Kidney (tissue), 14 donors: ENCODE data around the gene ATP5F1A. TPM values are rescaled to one million over a fixed set of nuclear protein-coding genes. Genes with fewer than 3 reads are reported as not detected.

Source experiments
- DNase-seq, 5 donors: peaks; one replicate each; pipeline ENCODE4 v3.0.0-alpha.2; 2013 to 2020
- FAIRE-seq: peaks from 2 replicates; lab custom pipeline; 2012; peaks lifted over from hg19 to GRCh38; lab: Jason Lieb, UNC
- H3K27ac ChIP-seq, 2 donors: one replicate each; pipeline ENCODE4 v1.7.0; 2013; ENCODE audit warnings: low read depth in 2 of 2, low read length in 2 of 2, inconsistent platforms in 1 of 2
- H3K27me3 ChIP-seq: one replicate; pipeline ENCODE4 v1.7.1; 2013; ENCODE audit warnings: low read length, inconsistent platforms; ENCODE audit not compliant: control insufficient read depth, insufficient read depth
- H3K36me3 ChIP-seq, 3 donors: one replicate each; pipeline versions ENCODE4 v1.7.0 to v1.7.1; 2013; ENCODE audit warnings: low read length in 3 of 3, control low read depth in 1 of 3, inconsistent platforms in 1 of 3; ENCODE audit not compliant: insufficient read depth in 3 of 3, control insufficient read depth in 2 of 3
- H3K4me1 ChIP-seq, 3 donors: one replicate each; pipeline versions ENCODE4 v1.7.0 to v1.7.1; 2013; ENCODE audit warnings: low read length in 3 of 3, inconsistent platforms in 1 of 3, low read depth in 1 of 3; ENCODE audit not compliant: control insufficient read depth in 2 of 3, insufficient read depth in 2 of 3
- H3K4me3 ChIP-seq, 3 donors: one replicate each; pipeline versions ENCODE4 v1.7.0 to v1.8.1; 2013; ENCODE audit warnings: low read length in 3 of 3, control low read depth in 1 of 3, inconsistent platforms in 1 of 3
- H3K9ac ChIP-seq, 3 donors: one replicate each; pipeline versions ENCODE4 v1.7.0 to v1.7.1; 2013; ENCODE audit warnings: low read length in 3 of 3, control low read depth in 1 of 3, inconsistent platforms in 1 of 3
- H3K9me3 ChIP-seq, 3 donors: one replicate each; pipeline versions ENCODE4 v1.7.0 to v1.7.1; 2013; ENCODE audit warnings: low read length in 3 of 3, control low read depth in 1 of 3, inconsistent platforms in 1 of 3; ENCODE audit not compliant: control insufficient read depth in 2 of 3, insufficient read depth in 1 of 3
- intact Hi-C: fragments of 100-400 bp; cut with DNase I; formaldehyde crosslinking; loops from one replicate; pipeline ENCODE4 v1.11.1; 2022
- polyA plus RNA-seq: library from polyadenylated mRNA; stranded (reverse); fragments of 350-450 nt; fragmentation: Illumina TruSeq; extraction: RNeasy Lipid Tissue Mini Kit (QIAGEN cat#74804); gene quantifications from one replicate; pipeline ENCODE4 v1.2.3, GENCODE V29; 2014; ENCODE audit warnings: low read depth, low replicate concordance; ENCODE audit not compliant: insufficient read depth
- total RNA-seq: library from RNA; stranded (reverse); fragmentation: NEBNext Ultra II Directional; extraction: Animal tissue kit (Norgen Biotek cat#: 25700); gene quantifications from one replicate; pipeline ENCODE4 v1.2.1, GENCODE V29; 2021
- TF ChIP-seq, protein P1 (sequence below): IDR thresholded peaks from 3 replicates; pipeline ENCODE4 v1.5.1; 2012; ENCODE audit warnings: mild to moderate bottlenecking, moderate library complexity, borderline replicate concordance; ENCODE audit not compliant: insufficient read depth; ENCODE audit errors: extremely low read depth
- donor health status: control.
- donor health status: control.
- donor health status: control.
- donor health status: control.
- donor health status: control.
- donor health status: DM: yes; HTN: yes; CAD: no.
- donor health status: Normal renal cell carcinoma (clear cell type).

The ATP5F1A gene
- total and polyA plus RNA-seq, 2 donors from 2014 or later = 417 to 1,054 TPM

DNA sequence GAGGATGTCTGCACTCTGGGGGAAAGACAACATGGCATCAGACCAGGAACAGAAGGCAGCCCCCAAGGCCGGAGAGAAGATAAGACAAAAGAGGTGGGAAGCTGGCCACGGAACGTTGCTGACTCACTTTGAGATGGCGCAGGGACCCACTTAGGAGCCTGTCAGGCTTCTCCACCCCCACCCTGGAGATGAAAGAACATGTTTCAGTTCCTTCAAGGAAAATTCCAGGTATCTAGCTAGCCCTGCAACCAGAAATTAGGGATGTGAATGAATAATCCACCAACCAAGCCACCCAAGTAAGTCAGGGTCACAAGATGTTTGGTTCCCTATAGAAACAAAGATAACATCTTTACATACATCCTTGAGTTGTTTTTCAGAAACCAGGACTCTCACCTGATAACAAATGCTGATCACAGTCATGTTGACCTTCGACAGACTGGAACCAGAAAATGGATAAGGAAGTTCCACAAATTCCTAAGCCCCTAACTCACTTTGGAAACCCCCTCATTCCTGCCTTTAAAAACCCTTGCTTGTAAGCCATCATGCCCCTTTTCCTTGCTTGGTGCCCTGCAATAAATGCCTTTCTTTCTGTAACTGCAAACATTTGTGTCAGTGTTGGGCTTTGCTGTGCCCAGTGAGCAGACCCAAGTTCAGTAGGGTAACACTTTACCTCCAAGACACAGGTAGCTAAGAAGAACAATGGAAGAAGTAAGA lies 57.9 kb downstream of the ATP5F1A start:
- no peak overlapping the region for H3K27ac ChIP-seq
- TF ChIP-seq, protein P1, sequence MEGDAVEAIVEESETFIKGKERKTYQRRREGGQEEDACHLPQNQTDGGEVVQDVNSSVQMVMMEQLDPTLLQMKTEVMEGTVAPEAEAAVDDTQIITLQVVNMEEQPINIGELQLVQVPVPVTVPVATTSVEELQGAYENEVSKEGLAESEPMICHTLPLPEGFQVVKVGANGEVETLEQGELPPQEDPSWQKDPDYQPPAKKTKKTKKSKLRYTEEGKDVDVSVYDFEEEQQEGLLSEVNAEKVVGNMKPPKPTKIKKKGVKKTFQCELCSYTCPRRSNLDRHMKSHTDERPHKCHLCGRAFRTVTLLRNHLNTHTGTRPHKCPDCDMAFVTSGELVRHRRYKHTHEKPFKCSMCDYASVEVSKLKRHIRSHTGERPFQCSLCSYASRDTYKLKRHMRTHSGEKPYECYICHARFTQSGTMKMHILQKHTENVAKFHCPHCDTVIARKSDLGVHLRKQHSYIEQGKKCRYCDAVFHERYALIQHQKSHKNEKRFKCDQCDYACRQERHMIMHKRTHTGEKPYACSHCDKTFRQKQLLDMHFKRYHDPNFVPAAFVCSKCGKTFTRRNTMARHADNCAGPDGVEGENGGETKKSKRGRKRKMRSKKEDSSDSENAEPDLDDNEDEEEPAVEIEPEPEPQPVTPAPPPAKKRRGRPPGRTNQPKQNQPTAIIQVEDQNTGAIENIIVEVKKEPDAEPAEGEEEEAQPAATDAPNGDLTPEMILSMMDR = no peak
- H3K4me1 ChIP-seq = no peaks in the 10 kb centered on the region
- H3K36me3 ChIP-seq = no peaks in the 10 kb centered on the region
- intact Hi-C loops = no loop called here
- DNase-seq (no peak), FAIRE-seq (no peak)
- no peaks in the 10 kb centered on the region for H3K9me3 ChIP-seq
- no peak overlapping the region for H3K9ac ChIP-seq
- no peak overlapping the region for H3K4me3 ChIP-seq
- no peaks in the 10 kb centered on the region for H3K27me3 ChIP-seq

DNA sequence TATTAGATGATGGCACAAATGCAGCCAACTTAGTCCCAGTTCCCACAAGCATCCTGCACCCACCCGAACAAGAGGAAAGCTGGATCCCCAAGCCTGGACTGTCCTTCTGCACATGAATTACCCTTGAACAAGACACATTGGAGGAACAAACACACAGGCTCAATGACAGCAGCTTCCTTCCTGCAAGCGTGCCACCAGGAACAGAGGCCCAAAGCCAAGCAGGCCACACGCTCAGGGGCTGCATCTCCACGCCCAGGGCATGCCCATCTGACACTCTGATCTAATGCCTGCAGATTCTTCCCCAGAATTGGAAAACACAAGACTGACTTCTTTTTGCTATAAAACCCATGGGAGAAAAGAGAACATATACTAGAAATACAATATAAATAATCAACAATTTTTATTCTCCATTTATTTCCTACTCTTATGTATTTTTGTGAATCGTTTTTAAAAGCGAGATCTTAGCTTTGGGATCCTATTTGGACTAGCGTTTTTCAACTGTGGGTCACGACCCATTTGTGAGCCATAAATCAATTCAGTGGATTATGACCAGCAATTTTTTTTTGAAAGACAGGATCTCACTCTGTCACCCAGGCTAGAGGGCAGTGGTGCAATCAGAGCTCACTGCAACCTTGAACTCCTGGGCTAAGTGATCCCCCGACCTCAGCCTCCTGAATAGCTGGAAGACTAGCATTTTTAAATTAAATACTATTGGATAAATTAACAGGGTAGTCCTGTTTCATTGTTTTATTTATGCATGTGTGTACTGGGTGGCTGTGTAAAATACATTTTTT lies 60.4 kb downstream of the ATP5F1A start:
- no peak for DNase-seq
- no peak overlapping the region for H3K9ac ChIP-seq
- intact Hi-C loops = no loop called here
- no peak overlapping the region for H3K27ac ChIP-seq
- TF ChIP-seq, protein P1 = no peak
- H3K9me3 ChIP-seq = no peaks in the 10 kb centered on the region
- no peak overlapping the region for H3K4me3 ChIP-seq
- H3K36me3 ChIP-seq = no peaks in the 10 kb centered on the region
- H3K27me3 ChIP-seq = no peaks in the 10 kb centered on the region
- H3K4me1 ChIP-seq = no peaks in the 10 kb centered on the region
- FAIRE-seq = no peak

DNA sequence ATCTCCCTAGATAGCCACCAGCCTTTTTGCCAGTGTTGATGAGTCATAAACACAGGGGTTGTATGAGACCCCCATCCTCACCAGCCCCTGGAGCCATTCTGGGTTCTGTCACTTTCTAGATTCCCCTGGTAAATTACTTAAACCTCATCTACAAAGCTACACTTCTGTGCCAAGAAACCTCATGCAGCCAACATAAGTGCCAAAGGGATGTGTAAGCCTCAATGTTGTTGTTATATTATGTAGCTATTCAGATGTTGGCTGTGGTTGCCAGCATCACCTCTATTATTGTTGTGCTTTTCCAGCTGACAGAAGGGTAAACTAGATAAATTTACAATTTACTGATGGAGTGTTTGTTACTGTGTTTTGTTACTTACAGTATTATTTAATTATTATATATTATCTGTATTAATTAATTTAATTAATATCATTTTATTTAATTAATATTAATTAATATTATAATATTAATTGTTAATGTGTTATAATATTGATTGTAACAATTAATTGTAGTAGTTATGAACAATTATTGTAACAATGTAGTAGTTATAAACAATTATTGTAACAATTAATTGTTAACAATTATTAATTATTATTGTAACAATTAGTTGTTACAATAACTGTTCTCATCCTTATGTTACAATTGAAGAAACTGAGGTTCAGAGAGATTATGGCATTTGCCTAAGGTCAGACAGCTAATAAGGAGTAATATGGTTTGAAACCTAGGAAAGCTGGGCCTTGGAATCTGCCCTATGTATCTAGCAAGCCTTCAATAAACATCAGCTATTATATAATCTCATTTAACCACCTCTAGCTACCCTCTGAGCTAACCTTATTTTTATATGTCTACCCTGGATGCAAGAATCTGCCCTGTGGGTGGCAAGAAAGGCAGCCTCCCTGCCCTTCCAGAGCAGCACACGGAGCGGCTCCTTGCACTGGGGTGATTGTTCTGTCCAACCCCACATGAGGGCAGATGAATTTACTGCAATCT lies 62.1 kb downstream of the ATP5F1A start:
- H3K9me3 ChIP-seq = no peaks in the 10 kb centered on the region
- DNase-seq (no peak), FAIRE-seq (peak; percentile 94)
- intact Hi-C loops = no loop called here
- no peaks in the 10 kb centered on the region for H3K27me3 ChIP-seq
- H3K36me3 ChIP-seq = no peaks in the 10 kb centered on the region
- H3K9ac ChIP-seq = no peak overlapping the region
- H3K27ac ChIP-seq = no peak overlapping the region
- TF ChIP-seq, protein P1 = no peak
- H3K4me3 ChIP-seq = no peak overlapping the region
- H3K4me1 ChIP-seq = no peaks in the 10 kb centered on the region
